Activated naive CD8-positive, alpha-beta T cell treated with anti-CD3 and anti-CD28 coated beads, Interleukin-2, amount 50 U/mL, for 24 hours (primary cell): ENCODE data around the gene CASQ1.

Experiments used
- ATAC-seq: fragments of 150-1000 bp; cut with Tn5 transposase; one replicate; pipeline ENCODE4 v1.10.0; 2021
- DNase-seq: peaks from one replicate; pipeline ENCODE4 v3.0.0; 2021
- H3K27ac Mint-ChIP-seq: one replicate; pipeline ENCODE4 v1.8.0; 2021; ENCODE audit warnings: mild to moderate bottlenecking, mixed read lengths
- H3K27me3 Mint-ChIP-seq: one replicate; pipeline ENCODE4 v1.8.0; 2021; ENCODE audit warnings: mixed read lengths
- H3K36me3 Mint-ChIP-seq: one replicate; pipeline ENCODE4 v1.8.0; 2021; ENCODE audit warnings: low read depth, mixed read lengths
- H3K4me1 Mint-ChIP-seq: one replicate; pipeline ENCODE4 v1.8.0; 2021; ENCODE audit warnings: mixed read lengths
- H3K4me3 Mint-ChIP-seq: one replicate; pipeline ENCODE4 v1.8.0; 2021; ENCODE audit warnings: mild to moderate bottlenecking, moderate library complexity, mixed read lengths
- H3K9me3 Mint-ChIP-seq: one replicate; pipeline ENCODE4 v1.8.0; 2021; ENCODE audit warnings: mixed read lengths

Gene CASQ1

DNA sequence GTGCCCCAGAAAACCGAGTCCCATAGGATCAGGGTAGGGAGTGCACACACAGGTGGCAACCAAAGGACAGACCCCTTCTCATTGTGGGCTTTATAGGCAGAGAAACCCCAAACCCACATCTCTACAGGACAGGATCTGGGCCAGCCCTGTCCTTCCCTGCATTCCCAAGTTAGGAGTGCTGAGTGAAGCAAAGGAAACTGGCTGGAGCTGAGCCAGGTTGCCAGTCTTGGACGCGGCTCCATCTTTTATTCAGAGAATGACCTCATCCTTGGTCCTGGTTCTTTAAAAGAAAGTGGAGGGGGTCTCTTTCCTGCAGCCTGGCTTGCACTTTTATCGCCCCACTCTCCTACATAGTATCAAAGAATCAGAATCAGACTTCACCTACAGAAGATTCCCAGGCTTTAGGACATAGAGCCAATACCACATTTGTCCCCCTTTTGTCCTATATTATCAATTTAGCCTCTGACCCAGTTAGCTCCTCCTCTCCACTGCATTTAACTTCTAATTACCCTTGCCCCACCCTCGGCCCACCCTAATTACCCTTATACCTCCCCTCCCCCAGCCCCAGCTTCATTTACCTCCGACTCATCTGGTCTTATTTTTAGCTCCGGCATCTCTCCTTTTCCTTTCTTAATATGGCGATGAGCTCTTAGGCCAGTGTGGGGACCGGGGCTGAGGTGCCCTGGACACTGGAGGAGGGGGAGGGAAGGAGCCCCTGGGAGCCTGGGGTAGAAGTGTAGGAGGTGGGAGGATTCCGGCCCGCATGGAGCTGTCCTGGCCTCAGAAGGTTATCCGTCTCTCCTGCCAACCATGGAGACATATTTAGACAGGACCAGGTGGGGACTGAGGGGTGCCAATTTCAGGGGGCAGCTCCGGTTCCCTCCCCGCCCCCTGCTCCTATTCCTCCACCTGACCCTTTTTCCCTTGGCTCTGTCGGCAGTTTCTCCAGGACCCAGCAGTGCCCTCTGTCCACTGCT lies at the start of gene CASQ1:
CASQ1 (plus strand) TSS at position 927 of the 977 bp plus-strand sequence. CDS start 177 bp downstream, outside the sequence.
- H3K27me3 Mint-ChIP-seq = peaks cover 5% of the 10 kb centered on the region
- no peak within 1 kb of the TSS for H3K27ac Mint-ChIP-seq
- DNase-seq (no peak), ATAC-seq (no peak)
- H3K9me3 Mint-ChIP-seq = no peaks in the 10 kb centered on the region
- H3K4me1 Mint-ChIP-seq = no peaks in the 10 kb centered on the region
- H3K4me3 Mint-ChIP-seq = no peak within 1 kb of the TSS
- no peaks in the 10 kb centered on the region for H3K36me3 Mint-ChIP-seq

DNA sequence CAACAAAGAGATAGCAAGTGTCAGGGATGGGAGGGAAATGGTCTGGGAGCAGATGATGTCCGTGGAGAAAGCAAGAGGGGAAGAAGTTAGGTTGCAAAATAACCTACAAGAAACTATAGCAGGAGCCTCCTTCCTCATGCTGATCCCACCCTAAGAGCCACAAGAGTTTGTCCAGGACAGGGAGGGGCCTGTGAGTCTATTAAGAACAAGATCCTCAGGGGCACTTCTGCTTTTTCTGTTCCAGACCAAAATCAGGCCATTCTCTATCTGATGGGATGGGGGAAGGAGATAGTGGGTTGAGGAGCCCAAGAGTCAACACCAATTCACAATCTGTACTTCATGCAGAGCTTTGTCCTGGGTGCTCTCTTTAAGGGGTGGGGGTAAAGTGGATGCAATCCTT lies 46.7 kb upstream of the CASQ1 start:
- DNase-seq (no peak), ATAC-seq (no peak)
- Mint-ChIP-seq H3K27ac (no peak overlapping the region), H3K27me3 (peaks cover 17% of the 10 kb centered on the region), H3K4me1 (no peaks in the 10 kb centered on the region), H3K9me3 (no peaks in the 10 kb centered on the region), H3K36me3 (no peaks in the 10 kb centered on the region), H3K4me3 (no peak overlapping the region)

DNA sequence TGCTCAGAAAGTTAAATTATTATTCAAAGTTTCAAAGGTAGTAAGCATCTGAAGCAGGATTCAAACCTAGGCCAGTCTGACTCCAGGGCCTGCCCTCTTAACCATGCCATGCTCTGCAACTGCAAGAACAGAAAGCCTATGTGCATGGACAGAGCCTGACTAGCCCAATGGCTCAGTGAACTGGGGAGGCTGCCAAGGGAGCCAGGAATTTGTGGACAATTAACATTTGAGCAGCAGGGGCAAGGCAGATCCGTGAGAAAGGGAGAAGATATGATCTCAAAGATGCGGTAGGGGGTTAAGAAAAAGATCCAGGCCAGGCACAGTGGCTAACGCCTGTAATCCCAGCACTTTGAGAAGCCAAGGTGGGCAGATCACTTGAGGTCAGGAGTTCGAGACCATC lies 45.5 kb upstream of the CASQ1 start:
- DNase-seq (no peak), ATAC-seq (no peak)
- Mint-ChIP-seq H3K36me3 (no peaks in the 10 kb centered on the region), H3K27me3 (peaks cover 17% of the 10 kb centered on the region), H3K9me3 (no peaks in the 10 kb centered on the region), H3K4me1 (no peaks in the 10 kb centered on the region), H3K4me3 (no peak overlapping the region), H3K27ac (no peak overlapping the region)

DNA sequence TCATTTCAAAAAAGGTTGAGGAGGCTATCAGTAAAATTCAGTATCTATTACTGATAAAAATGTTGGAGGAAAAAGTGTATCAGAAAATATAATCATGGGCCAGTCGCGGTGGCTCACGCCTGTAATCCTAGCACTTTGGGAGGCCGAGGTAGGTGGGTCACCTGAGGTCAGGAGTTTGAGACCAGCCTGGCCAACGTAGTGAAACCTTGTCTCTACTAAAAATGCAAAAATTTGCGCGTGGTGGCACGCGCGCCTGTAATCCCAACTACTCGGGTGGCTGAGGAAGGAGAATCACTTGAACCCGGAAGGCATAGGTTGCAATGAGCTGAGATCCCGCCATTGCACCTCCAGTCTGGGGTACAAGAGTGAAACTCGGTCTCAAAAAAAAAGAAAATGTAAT lies 44.3 kb upstream of the CASQ1 start:
- H3K27me3 Mint-ChIP-seq = peaks cover 13% of the 10 kb centered on the region
- H3K9me3 Mint-ChIP-seq = no peaks in the 10 kb centered on the region
- DNase-seq (no peak), ATAC-seq (no peak)
- no peaks in the 10 kb centered on the region for H3K4me1 Mint-ChIP-seq
- H3K27ac Mint-ChIP-seq = no peak overlapping the region
- H3K36me3 Mint-ChIP-seq = no peaks in the 10 kb centered on the region
- no peak overlapping the region for H3K4me3 Mint-ChIP-seq

DNA sequence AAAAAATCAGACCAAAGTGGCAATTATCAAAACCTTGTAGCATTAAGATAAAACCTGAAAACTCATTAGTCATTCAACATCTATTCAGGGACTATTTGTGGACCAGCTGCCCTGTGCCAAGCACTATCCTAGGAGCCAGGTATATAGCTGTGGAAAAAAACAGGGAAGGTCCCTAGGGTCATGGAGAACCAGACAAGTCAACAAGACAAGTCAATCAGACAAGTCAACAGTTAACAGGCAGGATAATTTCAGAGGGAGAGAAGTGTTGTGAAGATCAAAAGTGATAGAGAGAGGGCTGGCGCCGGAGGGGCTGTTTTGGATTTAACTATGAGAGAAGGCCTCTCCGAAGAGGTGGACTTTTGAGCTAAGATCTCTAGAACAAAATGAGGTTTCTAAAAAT lies 42.3 kb upstream of the CASQ1 start:
- peaks cover 6% of the 10 kb centered on the region for H3K27me3 Mint-ChIP-seq
- ATAC-seq = no peak
- H3K9me3 Mint-ChIP-seq = no peaks in the 10 kb centered on the region
- no peaks in the 10 kb centered on the region for H3K36me3 Mint-ChIP-seq
- no peak for DNase-seq
- no peak overlapping the region for H3K4me3 Mint-ChIP-seq
- no peak overlapping the region for H3K27ac Mint-ChIP-seq
- H3K4me1 Mint-ChIP-seq = no peaks in the 10 kb centered on the region

DNA sequence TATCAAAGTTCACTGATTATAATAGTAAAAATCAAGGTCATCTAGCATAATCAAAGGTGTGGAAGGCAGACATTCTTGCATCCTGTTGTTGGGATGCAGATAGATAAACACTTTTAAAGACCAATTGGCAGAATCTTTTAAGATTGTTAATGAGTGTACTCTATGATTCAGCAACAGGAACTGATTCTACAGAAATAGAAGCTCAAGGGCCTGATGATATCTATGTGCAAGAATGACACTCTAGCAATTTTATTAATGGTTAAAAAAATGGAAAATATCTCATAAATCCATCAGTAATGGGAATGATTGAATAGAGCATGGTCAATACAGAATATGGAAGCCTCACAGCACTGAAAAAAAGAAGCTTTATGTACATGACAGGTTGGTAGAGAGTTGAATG lies 41.1 kb upstream of the CASQ1 start:
- Mint-ChIP-seq H3K9me3 (no peaks in the 10 kb centered on the region), H3K36me3 (no peaks in the 10 kb centered on the region), H3K27me3 (peaks cover 2% of the 10 kb centered on the region), H3K4me3 (no peak overlapping the region), H3K4me1 (no peaks in the 10 kb centered on the region), H3K27ac (no peak overlapping the region)
- DNase-seq = no peak
- ATAC-seq = no peak

DNA sequence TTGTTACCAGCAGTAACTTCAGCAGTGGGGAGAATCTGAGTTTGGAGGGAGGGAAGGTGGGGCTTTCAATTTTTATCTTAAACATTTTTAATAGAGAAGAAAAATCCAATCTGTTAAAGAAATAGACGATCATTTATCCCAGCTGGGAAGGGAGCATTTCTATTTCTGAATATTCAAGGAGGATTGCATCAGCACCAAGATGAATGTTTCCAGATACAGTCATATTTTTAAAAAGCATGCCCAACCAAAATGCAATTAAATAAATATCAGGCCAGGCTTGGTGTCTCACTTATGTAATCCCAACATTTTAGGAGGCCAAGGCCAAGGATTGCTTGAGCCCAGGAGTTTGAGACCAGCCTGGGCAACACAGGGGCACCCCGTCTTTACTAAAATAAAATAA lies 40.7 kb upstream of the CASQ1 start:
- Mint-ChIP-seq H3K27me3 (peaks cover 2% of the 10 kb centered on the region), H3K9me3 (no peaks in the 10 kb centered on the region), H3K4me3 (no peak overlapping the region), H3K27ac (no peak overlapping the region), H3K36me3 (no peaks in the 10 kb centered on the region), H3K4me1 (no peaks in the 10 kb centered on the region)
- ATAC-seq (no peak), DNase-seq (no peak)

DNA sequence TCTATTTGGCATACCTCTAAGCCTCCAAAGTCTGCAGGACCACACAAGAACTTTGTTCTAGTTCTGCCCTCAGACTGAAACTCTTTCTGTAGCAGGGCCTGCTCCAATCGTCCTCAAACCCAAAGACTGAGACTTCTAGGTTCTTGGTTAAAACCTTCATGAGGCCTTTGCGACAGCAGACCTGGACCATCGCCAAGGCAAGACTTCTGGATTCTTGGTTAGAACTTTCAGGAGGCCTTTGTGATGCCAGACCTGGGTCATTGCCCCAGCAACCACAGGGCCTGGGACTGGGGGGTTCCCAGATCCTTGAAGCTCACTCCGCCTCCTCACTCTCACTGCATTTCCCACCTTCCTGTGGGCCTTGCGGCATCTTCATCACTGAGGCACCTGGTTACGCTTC lies 39.1 kb upstream of the CASQ1 start, which contains the start of gene ATP1A4:
ATP1A4 (plus strand) TSS at position 301 of the 400 bp plus-strand sequence. CDS start 438 bp downstream, outside the sequence.
- H3K4me3 Mint-ChIP-seq = no peak within 1 kb of the TSS
- no peaks in the 10 kb centered on the region for H3K36me3 Mint-ChIP-seq
- H3K27ac Mint-ChIP-seq = no peak within 1 kb of the TSS
- DNase-seq (no peak), ATAC-seq (no peak)
- H3K4me1 Mint-ChIP-seq = no peaks in the 10 kb centered on the region
- H3K9me3 Mint-ChIP-seq = no peaks in the 10 kb centered on the region
- no peaks in the 10 kb centered on the region for H3K27me3 Mint-ChIP-seq

DNA sequence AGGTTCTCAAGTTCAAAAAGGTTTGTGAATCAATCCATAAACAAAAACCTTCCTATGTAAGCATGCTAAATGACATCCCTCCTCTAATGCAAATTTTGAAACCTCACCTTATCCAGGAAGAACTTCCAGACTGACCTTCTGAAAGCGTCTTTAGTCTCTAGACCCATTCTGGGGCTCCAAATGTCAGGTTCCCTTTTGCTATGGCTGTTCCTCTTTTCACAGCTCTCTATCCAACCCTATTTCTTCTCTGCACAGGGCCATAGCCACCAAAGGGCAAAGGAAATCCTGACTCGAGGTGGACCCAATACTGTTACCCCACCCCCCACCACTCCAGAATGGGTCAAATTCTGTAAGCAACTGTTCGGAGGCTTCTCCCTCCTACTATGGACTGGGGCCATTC lies 35.6 kb upstream of the CASQ1 start:
- no peaks in the 10 kb centered on the region for H3K4me1 Mint-ChIP-seq

DNA sequence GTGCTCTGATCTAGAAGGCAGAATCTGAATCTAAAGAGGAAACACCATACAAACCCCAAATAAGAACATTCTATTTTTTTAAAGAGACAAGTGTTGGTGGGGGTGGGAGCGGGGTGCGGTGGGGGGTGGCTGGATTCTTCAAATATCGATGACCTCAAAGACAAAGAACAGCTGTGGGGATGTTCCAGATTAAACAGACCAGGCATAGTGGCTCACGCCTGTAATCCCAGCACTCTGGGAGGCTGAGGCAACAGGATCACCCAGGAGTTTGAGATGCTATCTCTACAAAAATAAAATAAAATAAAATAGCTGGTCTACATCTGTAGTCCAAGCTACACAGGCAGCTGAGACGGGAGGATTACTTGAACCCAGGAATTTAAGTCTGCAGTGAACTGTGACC lies 34.0 kb upstream of the CASQ1 start:
- H3K9me3 Mint-ChIP-seq = no peaks in the 10 kb centered on the region
- H3K27ac Mint-ChIP-seq = no peak overlapping the region
- H3K4me1 Mint-ChIP-seq = no peaks in the 10 kb centered on the region
- no peaks in the 10 kb centered on the region for H3K27me3 Mint-ChIP-seq
- H3K4me3 Mint-ChIP-seq = no peak overlapping the region
- DNase-seq (no peak), ATAC-seq (no peak)
- H3K36me3 Mint-ChIP-seq = no peaks in the 10 kb centered on the region

More for the DNA sequence above, 35.6 kb upstream of the CASQ1 start:
- Mint-ChIP-seq H3K36me3 (no peaks in the 10 kb centered on the region), H3K27ac (no peak overlapping the region), H3K27me3 (no peaks in the 10 kb centered on the region), H3K4me3 (no peak overlapping the region), H3K9me3 (no peaks in the 10 kb centered on the region)
- no peak for ATAC-seq
- no peak for DNase-seq

DNA sequence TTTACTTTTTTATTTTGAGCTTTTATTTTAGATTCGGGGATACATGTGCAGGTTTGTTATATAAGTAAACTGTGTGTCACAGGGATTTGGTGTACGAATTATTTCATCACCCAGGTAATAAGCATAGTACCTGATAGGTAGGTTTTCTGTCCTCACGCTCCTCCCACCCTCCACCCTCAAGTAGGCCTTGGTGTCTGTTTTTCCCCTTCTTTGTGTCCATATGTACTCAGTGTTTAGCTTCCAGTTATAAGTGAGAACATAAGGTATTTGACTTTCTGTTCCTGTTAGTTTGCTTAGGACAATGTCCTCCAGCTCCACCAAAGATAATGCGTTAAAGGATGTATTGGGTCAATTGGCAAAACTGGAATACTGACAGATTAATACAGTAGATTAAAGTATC lies 33.2 kb upstream of the CASQ1 start:
- H3K9me3 Mint-ChIP-seq = no peaks in the 10 kb centered on the region
- DNase-seq = no peak
- no peak overlapping the region for H3K4me3 Mint-ChIP-seq
- no peak for ATAC-seq
- no peaks in the 10 kb centered on the region for H3K4me1 Mint-ChIP-seq
- no peak overlapping the region for H3K27ac Mint-ChIP-seq
- H3K36me3 Mint-ChIP-seq = no peaks in the 10 kb centered on the region
- H3K27me3 Mint-ChIP-seq = no peaks in the 10 kb centered on the region

DNA sequence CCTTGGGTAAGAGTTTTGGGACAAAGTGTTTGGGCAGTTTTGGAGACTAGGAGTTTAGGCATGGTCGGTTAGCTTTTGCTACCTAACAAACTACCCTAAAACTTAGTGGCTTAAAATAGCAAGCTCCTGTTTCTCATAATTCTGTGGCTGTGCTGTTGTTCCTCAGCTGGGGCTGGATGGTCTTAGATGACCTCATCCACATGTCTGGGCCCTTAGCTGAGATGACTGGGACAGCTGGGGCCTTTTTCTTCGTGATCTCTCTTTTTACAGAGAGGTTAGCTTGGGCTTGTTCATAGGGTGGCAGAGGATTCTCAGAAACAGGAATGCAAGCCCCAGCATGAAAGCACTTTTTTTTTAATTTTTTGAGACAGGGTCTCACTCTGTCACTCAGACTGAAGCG lies 32.3 kb upstream of the CASQ1 start:
- no peaks in the 10 kb centered on the region for H3K9me3 Mint-ChIP-seq
- ATAC-seq (no peak), DNase-seq (no peak)
- no peaks in the 10 kb centered on the region for H3K4me1 Mint-ChIP-seq
- no peaks in the 10 kb centered on the region for H3K36me3 Mint-ChIP-seq
- no peak overlapping the region for H3K27ac Mint-ChIP-seq
- H3K4me3 Mint-ChIP-seq = no peak overlapping the region
- no peaks in the 10 kb centered on the region for H3K27me3 Mint-ChIP-seq

DNA sequence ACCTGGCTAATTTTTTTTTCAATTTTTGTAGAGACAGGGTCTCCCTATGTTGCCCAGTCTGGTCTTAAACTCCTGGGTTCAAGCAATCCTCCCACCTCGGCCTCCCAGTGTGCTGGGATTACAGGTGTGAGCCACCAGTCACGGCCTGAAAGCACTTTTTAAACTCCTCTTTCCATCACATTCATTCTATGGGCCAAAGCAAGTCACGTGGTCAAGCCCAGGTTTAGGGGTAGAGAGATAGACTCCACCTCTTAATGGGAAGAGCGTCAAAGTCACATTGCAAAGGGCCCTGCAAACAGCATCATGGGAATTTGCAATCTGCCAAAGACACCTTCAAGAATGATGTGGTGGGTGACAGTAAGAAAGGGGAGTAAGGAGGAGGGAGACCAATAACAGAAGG lies 31.8 kb upstream of the CASQ1 start:
- Mint-ChIP-seq H3K27ac (no peak overlapping the region), H3K9me3 (no peaks in the 10 kb centered on the region), H3K4me3 (no peak overlapping the region), H3K27me3 (no peaks in the 10 kb centered on the region), H3K36me3 (no peaks in the 10 kb centered on the region), H3K4me1 (no peaks in the 10 kb centered on the region)
- no peak for DNase-seq
- no peak for ATAC-seq

DNA sequence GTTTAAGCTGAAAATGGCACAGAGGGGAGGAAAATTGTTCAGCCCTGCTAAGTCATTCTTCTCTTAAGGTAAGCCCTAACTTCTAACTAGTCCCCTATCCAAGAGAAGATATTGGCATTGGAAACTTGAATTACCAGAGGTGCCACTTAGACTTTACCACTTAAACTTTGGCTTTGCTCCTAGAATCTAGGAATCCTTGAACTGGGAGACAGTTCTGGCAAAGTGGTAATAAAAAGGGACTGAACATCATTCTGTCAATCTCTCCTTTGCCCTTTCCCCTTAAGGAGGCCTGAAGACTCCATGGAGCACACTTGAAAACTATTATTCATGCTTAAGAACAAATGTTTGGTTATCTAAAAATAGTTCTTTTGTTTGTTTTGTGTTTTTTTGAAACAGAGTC lies 30.5 kb upstream of the CASQ1 start:
- Mint-ChIP-seq H3K27me3 (peaks cover 5% of the 10 kb centered on the region), H3K27ac (no peak overlapping the region), H3K9me3 (no peaks in the 10 kb centered on the region), H3K36me3 (no peaks in the 10 kb centered on the region), H3K4me3 (no peak overlapping the region), H3K4me1 (no peaks in the 10 kb centered on the region)
- ATAC-seq = no peak
- no peak for DNase-seq

DNA sequence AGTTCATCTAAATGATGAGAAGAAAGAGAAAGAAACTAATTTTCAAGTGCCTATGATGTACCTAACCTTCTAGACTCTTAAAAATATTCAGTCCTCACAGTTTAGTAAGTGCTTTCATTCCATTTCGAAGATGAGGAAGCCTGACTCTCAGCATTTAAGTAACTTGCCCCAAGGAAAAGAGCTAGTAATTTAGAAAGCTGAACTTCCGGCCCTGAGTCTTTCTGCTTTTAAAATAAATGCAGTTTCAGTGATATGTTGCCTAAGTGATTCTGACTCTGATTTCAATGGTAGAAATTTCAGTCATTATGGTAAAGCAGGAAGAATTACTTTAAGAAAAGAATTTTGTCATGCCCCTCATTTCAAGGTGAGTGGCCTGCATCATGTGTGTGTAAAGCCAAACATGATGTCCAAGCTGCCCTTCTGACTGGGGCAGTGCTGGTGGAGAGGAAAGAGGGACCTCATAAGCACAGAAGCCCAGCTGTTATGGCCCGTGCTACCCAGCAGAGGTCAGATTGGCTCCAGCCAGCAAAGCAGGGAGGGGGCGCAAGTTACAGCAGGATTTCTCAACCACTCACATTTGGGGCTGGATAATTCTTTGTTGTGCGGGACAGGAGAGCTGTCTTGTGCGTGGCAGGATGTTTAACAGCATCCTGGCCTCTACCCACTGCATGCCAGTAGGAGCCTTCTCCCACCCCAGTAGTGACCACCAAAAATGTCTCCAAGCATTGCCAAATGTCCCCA lies 28.2 kb upstream of the CASQ1 start:
- no peaks in the 10 kb centered on the region for H3K36me3 Mint-ChIP-seq
- H3K4me3 Mint-ChIP-seq = no peak overlapping the region
- H3K27ac Mint-ChIP-seq = no peak overlapping the region
- H3K4me1 Mint-ChIP-seq = peaks cover 11% of the 10 kb centered on the region
- H3K9me3 Mint-ChIP-seq = no peaks in the 10 kb centered on the region
- ATAC-seq (no peak), DNase-seq (no peak)
- H3K27me3 Mint-ChIP-seq = peaks cover 12% of the 10 kb centered on the region
